DMS153 treated with DMSO at 0.1 percent for 48 hours (cell line): ENCODE results near the gene PRDM16.

Source experiments
- DNase-seq: peaks from one replicate; lab custom pipeline; 2025; ENCODE audit not compliant: unreplicated experiment; lab: John Stamatoyannopoulos, UW

PRDM16 gene

DNA sequence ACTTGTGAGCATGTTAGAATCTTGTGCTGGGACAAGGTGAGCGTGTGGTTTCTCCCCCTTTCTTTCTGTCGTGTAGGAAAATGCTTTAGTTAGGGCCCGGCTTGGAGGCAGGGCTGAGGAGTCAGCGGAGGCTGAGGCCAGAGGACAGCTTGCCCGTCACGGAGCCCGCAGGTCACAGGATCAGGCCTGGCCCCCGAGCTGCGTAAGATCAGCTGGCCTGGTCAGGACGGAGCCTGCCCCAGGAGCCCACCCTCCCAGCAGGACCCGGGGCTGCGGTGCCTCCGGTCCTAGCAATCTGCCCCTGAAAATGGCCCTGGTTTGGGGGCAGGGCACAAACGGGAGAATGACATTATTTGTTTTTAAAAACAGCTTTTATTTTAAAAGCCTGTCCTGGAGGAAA is 52.0 kb downstream of the PRDM16 start:
- no peak for DNase-seq

DNA sequence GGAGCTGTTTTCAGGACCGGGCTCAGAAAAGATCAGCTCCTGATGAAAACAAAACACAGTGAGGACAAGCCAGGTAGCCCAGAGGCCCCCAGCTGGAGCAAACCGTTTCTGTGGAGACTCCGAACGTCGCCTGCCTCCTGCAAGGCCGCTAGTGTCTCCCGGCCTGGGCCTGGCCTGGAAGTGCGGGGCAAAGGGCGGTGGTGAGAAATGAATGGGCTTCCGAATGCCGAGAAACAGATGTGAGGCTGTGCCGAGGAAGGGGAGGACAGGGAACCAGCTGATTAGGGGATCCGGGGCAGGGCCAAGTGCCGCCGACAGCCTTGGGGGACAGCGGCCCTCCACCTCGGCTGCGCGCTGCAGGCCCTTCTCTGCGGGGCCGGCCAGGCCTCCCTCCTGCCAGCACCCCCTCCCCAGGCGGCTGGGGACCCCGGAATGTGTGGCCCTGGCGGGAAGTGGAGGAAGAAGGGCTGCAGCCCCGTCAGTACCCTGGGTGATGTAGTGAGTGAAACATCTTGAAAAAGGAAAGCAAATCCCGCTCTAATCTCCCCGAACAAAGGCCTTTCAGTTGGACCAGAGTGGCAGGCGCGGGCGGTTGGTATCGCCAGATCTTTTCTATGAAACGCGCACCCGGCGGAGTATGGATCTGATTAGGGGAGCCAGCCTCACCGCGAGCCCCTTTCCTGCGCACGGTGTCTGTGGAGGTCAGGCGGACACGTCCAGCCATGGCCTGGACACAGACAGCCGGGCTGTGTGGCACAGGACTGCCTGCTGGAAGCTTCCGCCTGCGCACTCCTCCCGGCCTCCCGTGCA is 52.6 kb downstream of the PRDM16 start:
- no peak for DNase-seq

DNA sequence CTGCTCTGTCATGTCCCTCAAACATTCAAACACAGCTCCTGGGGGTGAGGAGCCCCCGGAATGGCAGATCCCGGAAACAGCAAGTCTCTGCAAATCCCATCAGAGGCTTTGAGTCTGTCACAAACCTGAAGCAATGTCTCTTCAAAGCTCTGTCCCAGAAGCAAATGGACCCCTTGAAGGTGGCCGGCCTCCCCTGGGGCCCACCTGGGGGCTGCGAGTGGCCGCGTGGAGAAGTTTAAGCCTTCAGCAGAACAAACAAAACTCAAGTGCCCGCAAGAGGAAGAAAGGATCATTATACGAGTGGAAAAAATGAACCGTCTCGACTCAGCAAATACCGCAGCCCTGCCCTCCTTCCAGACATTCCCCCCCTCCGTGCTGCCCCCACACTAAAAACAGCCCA is 53.3 kb downstream of the PRDM16 start:
- no peak for DNase-seq

DNA sequence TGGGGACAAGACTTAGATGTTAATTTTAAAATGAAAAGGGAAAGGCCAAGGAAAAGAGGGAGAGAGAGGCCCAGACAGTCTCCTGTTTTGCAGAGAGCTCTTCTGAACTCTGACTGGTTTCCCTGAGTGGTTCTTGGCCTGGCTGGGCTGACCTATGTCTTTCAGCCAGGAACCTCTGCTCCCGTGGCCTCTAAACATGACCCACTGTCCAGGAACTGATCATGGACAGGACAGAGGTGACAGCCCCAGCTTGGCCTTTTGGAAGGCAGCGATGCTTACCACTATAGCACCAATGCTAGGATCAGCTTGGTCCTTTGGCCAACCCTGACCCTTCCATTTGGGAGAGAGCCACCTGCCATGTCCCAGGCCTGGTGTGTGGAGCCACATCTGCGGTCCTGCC is 55.2 kb downstream of the PRDM16 start:
- DNase-seq: no peak

DNA sequence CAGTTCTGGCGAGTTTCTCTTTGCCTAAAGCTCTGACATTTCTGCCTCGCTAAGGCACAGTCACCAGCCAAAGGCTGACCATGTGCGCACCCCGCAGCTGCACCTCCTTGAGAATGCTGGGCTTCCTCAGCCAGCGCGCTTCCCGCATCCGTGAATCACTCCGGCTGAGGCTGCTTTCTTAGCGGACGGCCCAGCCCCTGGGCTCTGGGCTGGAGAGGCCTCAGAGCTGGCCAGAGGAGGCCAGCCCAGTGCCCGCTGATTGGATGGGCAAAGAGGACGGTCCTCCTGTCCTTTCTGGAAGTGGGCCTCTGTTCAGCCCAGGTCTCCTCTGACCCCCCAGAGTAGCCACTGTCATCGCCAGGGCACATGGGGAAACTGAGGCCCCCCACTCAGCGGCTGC is 56.1 kb downstream of the PRDM16 start:
- no peak for DNase-seq

DNA sequence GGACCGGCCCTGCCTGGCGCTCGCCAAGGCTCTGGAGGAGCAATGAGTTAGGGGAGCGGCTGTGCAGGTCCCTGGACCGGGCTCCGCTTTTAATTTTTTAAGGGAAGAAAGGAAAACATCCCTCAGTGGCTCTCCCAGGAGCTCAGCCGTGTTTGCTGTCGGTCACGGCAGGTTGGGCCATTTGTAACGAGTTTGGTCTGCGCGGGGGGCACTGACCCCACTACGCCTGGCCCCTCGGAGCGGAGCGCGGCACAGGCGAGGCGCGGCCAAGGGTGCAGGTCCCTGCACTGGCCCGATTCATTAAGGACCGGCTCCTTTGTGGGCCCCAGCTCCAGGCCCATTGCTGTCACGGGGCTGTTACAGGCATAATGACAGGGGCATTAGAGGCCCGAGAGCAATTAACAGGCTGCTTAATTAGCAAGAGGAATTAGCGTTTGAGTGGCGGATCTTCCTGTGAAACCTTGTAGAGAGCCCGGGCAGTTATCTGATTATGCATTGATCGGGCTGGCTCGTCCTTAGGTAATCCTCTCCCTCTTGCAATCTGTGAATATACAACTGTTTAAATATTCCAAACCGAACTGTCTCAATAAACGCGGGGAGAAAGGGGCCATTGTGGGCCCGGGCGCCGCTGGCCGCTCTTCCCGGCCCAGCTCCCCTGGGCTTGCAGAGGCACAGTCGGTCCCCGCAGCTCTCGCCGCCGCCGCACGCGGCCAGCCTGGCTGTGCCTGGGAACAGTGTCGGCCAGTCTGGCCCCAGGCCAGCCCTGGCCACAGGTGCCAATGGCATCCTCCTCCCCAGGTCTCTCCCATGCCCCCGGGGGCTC is 56.8 kb downstream of the PRDM16 start:
- no peak for DNase-seq

DNA sequence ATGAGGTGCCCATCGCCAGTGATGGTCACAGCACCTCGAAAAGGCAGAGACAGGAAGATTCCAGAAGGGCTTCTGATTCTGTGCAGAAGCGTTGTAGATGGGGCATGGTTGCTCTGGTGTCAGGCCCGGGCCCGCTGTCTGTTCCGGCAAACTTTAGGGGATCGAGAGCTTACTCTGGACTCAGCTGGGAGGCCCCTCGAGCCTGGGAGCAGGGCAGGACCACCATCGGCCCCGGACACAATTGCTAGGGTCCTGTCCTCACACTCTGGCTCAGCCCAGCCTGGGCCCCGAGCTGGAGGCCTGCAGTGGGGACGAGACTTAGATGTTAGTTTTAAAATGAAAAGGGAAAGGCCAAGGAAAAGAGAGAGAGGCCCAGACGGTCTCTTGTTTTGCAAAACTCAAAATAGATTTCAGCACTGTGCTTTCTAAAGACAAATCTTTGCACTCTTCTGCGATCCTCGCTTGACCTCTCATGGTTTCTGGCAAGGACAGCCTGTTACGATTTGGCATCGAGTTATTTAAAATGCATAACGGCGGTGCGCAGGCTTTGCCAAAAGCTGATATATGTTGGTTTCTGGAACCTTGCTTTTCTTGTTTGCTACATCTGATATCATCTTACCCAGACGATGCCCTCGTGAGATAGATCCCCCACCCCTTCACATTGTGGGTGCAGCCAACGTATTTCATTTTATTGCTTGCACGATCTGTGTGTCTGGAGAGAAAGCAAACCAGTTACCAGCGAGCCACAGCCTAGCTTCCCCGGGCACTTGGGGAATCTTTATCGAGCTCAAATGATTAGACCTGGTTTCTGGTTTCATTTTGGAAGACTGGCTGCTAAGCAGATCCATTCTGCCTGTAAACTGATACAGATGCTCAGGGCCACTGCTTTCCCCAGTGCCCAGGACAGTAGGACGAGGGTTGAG is 58.0 kb downstream of the PRDM16 start:
- no peak for DNase-seq

DNA sequence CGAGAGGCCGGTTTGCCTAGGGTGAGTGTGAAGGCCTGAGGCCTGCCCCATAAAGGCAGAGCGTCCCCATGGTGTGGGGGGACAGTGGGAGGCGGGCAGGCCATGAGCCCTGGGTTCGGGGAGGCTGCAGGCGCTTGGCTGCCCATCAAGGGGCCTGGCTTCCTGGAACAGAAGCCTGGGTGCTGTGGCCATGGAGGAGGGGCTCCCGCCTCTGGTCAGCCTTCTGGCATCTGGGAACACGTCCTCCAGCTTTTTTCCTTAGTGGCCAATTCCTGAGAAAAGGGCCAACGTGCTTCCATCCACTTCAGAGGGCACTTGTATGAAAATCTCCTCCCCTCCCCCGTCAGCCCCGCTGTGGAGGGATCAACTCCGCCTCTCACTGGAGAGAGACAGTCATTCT is 58.7 kb downstream of the PRDM16 start:
- no peak for DNase-seq

DNA sequence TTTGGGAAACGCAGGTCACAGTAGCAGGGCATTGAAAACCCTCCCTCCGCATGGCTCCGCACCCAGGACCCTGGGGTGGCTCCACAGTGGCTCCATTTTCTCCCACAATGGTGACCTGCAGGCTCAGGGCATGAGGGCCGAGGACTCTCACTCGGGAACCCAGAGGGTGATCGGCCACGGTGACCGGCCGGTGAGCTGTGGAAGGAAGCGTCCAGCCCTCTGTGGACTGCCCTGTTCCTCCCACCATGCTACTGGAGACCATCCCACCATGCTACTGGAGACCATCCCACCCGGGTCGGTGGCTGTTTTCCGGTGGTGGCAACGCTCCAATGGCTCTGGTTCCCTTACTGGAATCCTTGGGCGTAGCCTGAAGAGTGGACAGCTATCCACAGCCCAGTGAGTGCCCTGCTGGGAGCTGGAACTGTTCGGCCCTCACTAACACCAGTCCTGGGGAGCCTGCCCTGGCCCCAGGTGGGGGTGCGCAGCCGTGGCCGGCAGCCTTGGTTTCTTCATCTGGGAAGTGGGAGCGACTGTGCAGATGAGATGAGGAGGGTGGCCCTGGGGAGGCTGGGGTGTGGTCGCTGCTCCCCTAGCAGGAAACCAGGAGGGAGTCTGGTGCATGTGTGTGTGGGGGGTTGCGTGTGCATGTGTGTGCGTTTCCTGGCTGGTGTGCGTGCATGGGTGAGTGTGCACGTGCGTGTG is 59.6 kb downstream of the PRDM16 start:
- DNase-seq: no peak

DNA sequence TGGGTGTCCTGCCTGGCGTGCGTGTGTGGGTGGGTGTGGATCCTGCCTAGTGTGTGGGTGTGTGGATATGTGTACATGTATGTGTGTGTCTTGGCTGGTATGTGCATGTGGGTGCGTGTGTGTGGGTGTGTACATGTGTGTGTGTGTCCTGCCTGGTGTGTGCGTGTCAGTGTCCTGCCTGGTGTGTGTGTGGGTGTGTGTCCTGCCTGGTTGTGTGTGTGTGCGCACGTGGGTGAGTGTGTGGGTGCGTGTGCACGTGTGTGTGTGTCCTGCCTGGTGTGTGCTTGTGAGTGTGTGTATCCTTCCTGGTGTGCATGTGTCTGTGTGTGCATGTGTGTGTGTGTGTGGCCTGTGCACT is 60.1 kb downstream of the PRDM16 start:
- DNase-seq: no peak

DNA sequence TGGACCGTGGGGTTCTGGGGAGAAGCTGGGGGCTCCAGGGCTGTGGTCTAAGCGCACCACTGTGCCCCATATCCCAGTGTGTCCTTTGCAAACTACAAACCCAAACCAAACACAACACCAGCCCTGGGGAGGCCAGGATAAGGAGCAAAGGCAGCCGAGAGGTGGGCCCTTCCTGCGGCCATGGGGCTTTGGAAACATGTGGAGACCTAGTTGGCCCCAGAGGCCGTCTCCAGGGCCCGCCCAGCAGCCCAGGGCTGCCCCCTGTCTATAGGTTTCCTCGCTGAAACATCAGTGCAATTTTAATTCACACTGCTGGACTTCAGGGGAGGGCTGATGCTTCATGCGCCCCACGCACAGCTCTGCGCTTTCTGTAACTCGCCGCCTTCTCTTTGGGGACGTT is 61.3 kb downstream of the PRDM16 start:
- DNase-seq: no peak

DNA sequence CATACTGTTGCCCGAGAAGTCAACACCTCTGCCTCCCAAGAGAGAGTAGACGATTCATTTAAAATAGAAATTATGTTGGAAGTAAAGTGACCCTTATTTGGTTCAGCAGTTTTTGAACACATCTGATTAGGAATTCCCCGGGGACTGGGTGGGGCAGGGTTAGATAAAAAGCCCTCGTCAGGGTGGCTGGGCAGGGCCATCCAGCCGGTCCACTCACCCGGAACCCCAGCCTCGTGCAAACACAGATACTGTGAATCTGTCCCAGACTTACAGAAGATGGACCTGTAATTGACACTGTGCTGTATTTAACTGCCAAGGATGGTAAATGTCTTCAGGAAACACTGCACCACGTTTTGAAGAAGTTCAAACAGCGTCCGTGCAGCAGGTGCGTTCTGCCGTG is 63.7 kb downstream of the PRDM16 start:
- no peak for DNase-seq

DNA sequence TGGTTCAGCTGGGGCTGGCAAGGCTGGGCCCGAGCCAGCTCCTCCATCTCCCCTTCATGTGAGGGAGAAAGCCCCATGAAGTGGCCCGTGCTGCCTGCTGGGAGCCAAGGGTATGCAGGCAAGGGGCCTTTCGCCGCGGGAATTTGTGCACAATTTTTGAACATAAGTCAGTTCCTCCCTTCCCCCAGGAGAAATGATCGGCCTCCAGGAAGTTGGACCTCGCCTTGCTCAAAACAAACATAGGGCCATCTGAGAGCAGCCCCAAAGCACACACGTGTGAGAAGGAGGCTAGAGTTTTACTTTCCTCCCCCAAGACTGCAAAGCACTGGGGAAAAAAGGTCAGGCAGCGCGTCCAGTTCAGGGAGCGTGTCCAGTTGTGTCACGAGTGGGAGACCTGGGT is 64.7 kb downstream of the PRDM16 start:
- DNase-seq: no peak

DNA sequence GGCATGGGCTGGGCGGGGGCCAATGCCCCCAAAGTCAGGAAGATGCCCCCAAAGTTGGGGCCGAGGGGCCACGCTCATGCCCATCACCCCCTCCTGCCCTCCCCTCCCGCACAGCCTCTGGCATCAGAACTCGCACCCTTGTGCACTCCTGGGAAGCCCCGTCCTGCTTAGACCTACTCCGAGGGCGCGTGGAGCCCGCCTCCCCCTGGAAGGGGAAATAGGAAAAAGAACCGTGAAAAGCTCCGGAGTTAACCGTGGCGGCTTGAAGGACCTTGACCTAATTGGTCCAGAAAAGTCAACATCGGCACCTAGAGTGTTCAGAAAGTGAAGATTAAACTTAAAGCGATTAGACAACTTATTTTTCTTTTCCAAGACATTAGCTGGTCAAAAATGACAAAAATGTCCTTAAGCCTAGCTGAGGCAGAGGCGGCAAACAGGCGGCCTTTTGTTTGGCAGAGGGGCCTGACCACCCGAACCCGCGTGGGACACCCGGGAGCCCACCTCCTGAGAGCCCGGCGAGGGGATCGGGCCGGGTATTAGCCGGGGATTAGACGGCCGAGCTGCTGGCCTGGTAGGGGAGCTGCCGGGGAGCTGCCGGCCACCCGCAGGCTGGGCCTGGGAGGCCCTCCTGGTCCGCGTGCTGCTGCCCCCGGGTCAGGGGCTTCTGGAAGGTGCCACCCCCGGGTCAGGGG is 65.5 kb downstream of the PRDM16 start:
- DNase-seq: no peak

DNA sequence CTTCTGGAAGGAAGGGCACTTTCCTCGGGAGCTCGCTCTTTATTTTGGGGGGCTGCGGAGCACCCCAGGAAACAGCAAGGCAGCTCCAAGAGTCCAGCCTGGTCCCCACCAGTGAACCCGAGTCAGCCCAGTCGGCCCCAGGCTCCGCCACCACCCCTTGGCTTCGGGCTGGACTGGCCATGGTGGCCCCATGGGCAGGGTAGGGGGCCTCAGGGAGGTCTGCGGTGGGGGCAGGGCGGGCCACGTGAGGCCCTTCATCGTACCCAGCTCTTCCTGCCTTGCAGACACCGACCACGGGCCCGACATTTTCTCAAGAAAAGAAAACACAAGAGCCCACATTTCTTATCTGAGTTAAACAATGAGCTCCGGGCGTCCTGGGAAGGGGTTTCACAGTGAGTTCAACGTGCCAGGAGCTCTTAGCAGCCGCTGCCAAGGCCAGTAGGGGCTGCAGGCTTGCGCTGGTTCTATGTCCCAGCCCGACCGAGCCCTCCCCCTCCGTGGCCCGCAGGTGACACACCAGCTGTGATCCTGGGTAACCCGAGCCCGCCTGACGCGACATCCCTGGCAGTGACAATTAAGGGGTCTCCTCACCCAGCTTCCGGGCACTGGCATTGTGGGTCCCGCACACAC is 66.2 kb downstream of the PRDM16 start:
- no peak for DNase-seq

DNA sequence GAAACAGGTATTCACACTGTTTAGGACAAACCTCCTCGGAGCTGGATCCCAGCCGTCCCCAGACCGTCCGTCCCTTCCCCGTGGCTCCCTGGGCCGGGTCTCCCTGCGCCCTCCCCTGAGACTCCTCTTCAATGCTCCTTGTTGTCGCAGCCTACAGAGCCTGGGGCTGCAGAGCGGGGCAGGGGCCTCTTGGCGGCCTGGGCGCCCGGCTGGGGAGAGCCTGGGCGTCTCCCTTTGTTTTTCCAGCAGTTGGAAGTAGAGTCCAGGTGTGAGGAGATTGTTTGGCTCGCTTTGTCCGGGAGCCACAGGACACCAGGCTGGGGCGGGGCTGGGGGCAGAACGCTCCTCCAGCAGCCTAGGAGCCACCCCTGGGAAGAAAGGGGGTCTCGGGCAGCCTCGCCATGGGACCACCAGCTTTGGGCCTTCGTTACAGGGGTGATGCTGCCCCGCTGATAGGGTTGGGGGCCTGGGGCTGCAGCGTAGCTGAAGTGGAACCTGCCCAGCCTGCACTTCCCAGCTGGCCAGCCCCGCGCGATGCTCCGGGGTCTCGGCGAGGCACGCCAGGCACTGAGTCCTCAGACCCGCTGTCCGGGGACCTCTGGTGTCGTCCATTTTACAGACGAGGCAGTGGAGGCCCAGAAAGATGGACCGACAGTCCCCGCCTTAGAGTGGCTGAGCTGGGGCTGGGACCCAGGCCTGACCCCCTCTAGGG is 66.9 kb downstream of the PRDM16 start:
- DNase-seq: no peak

DNA sequence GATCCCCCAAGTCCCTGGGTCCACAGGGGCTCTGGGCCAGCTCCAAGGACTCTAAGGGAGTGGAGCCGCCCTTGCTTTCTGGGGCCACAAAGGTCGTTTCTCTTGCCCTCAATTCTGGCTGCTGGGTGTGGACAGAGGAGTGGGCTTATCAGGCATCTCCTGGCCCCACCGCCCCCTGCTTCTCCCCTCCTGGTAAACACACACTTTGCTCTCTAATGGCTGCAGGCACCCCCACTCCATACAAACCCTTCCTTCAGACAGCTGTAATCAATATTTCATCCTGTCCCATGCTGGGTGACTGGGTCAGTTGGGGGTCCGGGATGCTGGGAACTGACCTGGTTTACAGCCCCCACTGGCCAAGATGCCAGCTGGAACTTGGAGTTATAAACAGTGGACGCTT is 67.5 kb downstream of the PRDM16 start:
- no peak for DNase-seq

DNA sequence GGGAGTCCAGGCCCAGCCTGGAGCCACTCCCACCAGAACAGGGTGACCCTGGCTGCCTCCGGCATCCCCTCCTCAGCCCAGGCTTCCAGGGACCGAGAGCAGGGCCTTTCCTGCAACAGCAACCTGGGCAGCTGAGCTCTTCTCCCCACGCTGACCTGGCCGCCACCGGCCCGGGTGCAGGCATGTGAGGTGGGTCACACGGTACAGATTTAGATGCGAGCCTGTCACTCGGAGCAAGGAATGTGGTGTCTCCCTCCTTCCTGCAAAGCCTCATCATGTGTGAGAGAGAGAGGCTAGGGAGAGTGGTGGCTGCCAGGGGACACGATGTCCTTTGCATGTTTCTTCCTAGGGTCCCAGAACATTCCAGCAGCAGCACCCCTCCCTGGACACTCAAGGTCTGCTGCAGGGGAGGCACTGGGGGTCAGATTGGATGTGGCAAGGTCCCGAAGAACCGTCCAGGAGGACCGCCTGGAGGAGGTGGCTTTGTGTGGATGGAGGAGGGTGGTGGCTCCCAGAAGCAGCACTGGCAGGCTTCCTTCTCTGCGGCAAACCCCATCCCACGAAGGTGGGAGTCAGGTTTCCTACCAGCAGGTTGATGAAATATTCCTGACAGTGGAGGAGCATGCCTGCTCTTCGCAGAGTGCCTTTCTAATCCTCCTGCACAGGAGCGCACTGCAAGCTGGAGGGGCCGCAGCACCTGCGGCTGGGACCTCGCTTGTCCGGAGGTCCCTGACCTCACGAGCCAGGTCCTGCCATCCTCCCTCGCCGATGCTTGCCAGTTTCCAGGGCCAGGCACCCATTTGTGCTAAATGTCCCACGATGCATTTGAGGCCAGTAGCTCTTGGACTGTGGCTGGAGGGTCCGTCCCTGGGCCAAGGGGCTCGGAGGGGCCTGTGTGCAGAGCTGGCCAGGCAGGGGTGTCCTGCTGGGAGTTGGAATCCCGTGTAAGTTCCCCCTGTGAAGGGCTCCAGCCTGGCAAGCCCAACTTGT is 68.4 kb downstream of the PRDM16 start:
- no peak for DNase-seq
